ENCODE data around the gene MTA3.

The MTA3 gene

DNA sequence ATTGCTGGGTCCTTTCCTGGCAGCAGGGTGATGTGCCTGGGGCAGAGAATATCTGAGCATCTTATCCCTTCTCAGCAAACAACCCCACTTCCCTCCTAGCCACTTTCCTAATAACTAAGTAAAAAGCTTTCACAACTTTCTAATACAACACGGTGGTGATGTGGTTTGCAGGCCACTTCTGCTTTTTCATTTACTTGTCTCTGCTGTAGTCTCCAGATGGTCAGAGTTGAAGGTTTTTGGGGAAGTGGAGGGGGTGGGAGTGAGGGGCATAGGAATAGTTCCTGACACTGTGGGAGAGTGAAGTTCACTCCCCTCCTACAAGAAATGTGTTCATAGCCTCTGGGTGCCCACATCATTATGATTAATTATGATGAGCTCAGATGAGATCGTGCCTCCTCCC, 183.9 kb downstream of the MTA3 start:
- no peak overlapping the region for H3K4me3 ChIP-seq (IDR thresholded peaks at IDR 0.05; ENCODE audit: insufficient read depth, low read depth, low read length)
- H3K4me1 ChIP-seq (ENCODE audit: low read depth, poor library complexity, severe bottlenecking) = peaks cover 44% of the 10 kb centered on the region
- H3K27ac ChIP-seq = no peak overlapping the region
- H3K27me3 ChIP-seq (ENCODE audit: insufficient read depth, low read depth) = no peaks in the 10 kb centered on the region
- H4K20me1 ChIP-seq (ENCODE audit: insufficient read depth) = no peaks in the 10 kb centered on the region
- no peaks in the 10 kb centered on the region for H3K36me3 ChIP-seq (ENCODE audit: insufficient read depth)
- no peak overlapping the region for H3K4me2 ChIP-seq
- H3K9ac ChIP-seq = no peak overlapping the region
- TF ChIP-seq, protein P1, sequence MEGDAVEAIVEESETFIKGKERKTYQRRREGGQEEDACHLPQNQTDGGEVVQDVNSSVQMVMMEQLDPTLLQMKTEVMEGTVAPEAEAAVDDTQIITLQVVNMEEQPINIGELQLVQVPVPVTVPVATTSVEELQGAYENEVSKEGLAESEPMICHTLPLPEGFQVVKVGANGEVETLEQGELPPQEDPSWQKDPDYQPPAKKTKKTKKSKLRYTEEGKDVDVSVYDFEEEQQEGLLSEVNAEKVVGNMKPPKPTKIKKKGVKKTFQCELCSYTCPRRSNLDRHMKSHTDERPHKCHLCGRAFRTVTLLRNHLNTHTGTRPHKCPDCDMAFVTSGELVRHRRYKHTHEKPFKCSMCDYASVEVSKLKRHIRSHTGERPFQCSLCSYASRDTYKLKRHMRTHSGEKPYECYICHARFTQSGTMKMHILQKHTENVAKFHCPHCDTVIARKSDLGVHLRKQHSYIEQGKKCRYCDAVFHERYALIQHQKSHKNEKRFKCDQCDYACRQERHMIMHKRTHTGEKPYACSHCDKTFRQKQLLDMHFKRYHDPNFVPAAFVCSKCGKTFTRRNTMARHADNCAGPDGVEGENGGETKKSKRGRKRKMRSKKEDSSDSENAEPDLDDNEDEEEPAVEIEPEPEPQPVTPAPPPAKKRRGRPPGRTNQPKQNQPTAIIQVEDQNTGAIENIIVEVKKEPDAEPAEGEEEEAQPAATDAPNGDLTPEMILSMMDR (conservative IDR thresholded peaks at IDR 0.05; ENCODE audit: low read depth, low read length) = no peak
- no peak overlapping the region for H2AFZ ChIP-seq (ENCODE audit: low read depth)
- no peaks in the 10 kb centered on the region for H3K79me2 ChIP-seq (ENCODE audit: insufficient read depth, low read depth)

DNA sequence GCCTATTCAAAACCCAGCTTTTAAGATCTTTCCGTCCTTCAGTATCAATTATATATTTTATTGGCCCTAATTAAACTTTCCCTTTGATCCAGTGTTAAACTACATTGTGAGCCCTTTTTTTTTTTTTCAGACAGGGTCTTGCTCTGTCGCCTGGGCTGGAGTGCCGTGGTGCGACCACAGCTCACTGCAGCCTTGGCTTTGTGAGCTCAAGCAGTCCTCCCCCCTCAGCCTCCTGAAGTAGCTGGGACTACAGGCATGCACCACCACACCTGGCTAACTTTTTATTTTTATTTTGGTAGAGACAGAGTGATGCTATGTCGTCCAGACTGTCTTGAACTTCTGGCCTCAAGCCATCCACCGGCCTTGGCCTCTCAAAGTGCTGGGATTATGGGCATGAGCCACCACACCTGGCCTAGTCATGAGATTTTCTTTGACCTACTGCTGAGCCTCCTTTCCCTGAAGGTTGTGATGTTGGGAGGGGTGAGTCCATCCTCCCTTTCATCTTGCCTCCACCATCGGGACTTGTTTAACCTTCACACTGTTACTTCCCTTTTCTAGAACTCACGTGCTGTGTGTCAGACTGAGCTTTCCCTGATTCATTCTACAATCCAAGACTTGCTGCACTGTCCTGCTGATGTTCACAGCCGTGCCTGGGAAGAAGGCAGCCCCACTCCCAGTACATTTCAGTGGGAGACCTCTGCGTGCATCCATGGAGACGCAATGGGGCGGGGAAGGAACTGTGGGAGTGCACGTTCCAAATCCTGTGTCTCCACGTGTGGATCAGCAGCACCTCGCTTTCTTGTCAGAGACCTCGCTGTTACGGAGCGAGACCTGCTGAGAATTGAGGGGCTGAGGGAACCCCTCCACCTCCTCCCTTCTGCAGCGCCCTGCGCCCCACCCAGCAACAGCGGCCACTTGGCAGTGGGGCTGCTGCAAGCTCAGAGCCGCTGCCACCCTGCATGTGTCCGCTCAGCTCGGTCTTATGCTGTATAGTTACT, 184.7 kb downstream of the MTA3 start:
- TF ChIP-seq, protein P1 (conservative IDR thresholded peaks at IDR 0.05; ENCODE audit: low read depth, low read length) = no peak
- H3K27me3 ChIP-seq (ENCODE audit: insufficient read depth, low read depth) = no peaks in the 10 kb centered on the region
- H3K4me1 ChIP-seq (ENCODE audit: low read depth, poor library complexity, severe bottlenecking) = peaks cover 44% of the 10 kb centered on the region
- no peaks in the 10 kb centered on the region for H3K36me3 ChIP-seq (ENCODE audit: insufficient read depth)
- peak overlapping the region; percentile 48; the same call in 1 of the 2 replicates for H3K9ac ChIP-seq
- no peak overlapping the region for H3K4me3 ChIP-seq (IDR thresholded peaks at IDR 0.05; ENCODE audit: insufficient read depth, low read depth, low read length)
- H3K4me2 ChIP-seq = peak overlapping the region; percentile 69
- no peaks in the 10 kb centered on the region for H3K79me2 ChIP-seq (ENCODE audit: insufficient read depth, low read depth)
- H2AFZ ChIP-seq (ENCODE audit: low read depth) = no peak overlapping the region
- peak overlapping the region; percentile 75 for H3K27ac ChIP-seq
- no peaks in the 10 kb centered on the region for H4K20me1 ChIP-seq (ENCODE audit: insufficient read depth)

DNA sequence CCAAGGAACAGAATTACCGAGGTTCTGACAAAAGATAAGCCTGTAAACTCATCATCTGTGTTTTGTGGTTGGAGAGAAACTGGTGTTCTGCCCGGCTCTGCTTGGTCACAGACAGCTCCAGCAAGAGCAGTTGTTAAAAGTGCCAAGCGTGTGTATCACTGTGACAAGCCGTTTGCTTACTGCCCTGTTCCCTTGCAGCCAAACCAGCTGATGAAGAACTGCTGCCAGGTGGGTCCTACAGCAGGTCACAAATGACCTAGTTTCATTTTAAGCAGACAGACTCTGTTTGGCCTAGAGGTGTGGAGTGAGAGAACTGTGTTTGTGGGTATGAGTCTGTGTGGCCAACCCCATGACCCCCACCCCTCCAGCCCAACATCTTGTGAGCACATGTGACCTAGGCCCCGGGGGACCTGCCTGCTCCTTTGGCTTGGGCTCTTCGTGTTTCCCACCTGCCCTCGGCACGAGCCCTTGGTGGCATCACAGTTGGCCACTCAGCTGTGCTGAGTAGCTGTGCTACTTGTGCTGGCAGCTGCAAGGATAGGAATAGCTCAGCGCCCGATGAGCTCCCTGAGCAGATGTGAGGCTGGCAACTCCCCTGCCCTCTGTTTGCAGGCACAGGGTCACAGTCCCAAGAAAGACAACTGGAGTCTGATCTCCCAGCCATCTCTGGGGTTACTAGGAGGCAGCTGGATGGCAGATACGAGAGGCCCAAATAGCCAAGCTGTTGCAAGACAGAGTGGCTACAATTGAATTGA, 185.8 kb downstream of the MTA3 start:
- Histone ChIP-seq H2AFZ (ENCODE audit: low read depth) (peak overlapping the region; percentile 14), H3K4me2 (peak overlapping the region; percentile 69), H3K79me2 (ENCODE audit: insufficient read depth, low read depth) (no peaks in the 10 kb centered on the region), H3K4me1 (ENCODE audit: low read depth, poor library complexity, severe bottlenecking) (peaks cover 44% of the 10 kb centered on the region), H3K27me3 (ENCODE audit: insufficient read depth, low read depth) (no peaks in the 10 kb centered on the region), H3K4me3 (IDR thresholded peaks at IDR 0.05; ENCODE audit: insufficient read depth, low read depth, low read length) (peak overlapping the region; percentile 30), H4K20me1 (ENCODE audit: insufficient read depth) (no peaks in the 10 kb centered on the region), H3K9ac (peak overlapping the region; percentile 48; the same call in 1 of the 2 replicates), H3K36me3 (ENCODE audit: insufficient read depth) (no peaks in the 10 kb centered on the region), H3K27ac (peak overlapping the region; percentile 75)
- TF ChIP-seq, protein P1 (conservative IDR thresholded peaks at IDR 0.05; ENCODE audit: low read depth, low read length) = no peak

DNA sequence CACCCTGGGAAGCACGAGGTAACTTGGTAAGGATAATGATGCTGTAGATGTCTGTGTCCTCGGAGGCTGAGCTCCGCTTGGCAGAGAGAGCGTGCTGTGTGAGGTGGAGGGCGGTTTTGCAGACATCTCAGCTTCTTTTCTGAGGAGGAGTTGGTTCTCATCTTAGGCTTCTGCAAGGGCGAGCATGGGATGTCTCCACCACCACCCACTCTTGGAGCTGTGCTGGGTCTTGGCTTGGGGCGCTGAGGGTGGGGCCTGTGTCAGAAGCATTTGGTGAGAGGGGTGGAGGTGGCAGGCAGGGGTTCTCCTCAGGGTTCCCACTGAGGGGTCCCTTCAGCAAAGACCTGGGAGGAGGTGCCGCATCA, 186.3 kb downstream of the MTA3 start:
- no peaks in the 10 kb centered on the region for H4K20me1 ChIP-seq (ENCODE audit: insufficient read depth)
- TF ChIP-seq, protein P1 (conservative IDR thresholded peaks at IDR 0.05; ENCODE audit: low read depth, low read length) = no peak
- peak overlapping the region; percentile 48; the same call in 1 of the 2 replicates for H3K9ac ChIP-seq
- peak overlapping the region; percentile 75 for H3K27ac ChIP-seq
- H3K4me2 ChIP-seq = peak overlapping the region; percentile 69
- H3K27me3 ChIP-seq (ENCODE audit: insufficient read depth, low read depth) = no peaks in the 10 kb centered on the region
- H3K4me3 ChIP-seq (IDR thresholded peaks at IDR 0.05; ENCODE audit: insufficient read depth, low read depth, low read length) = peak overlapping the region; percentile 30
- peaks cover 44% of the 10 kb centered on the region for H3K4me1 ChIP-seq (ENCODE audit: low read depth, poor library complexity, severe bottlenecking)
- H3K79me2 ChIP-seq (ENCODE audit: insufficient read depth, low read depth) = no peaks in the 10 kb centered on the region
- no peaks in the 10 kb centered on the region for H3K36me3 ChIP-seq (ENCODE audit: insufficient read depth)
- peak overlapping the region; percentile 14 for H2AFZ ChIP-seq (ENCODE audit: low read depth)
